B cell (primary cell): ENCODE results near the gene WDFY4. TPM values are rescaled to one million over a fixed set of nuclear protein-coding genes. Genes with fewer than 3 reads are reported as not detected.
"Not testable (repeated sequence)": the region's sequence is repeated elsewhere in the genome, so short reads cannot be mapped to it uniquely, and the experiment has no call there.

Experiments
- ATAC-seq: fragments of 200-7000 bp; cut with Tn5 transposase; one replicate; pipeline ENCODE4 v1.10.0; 2021; ENCODE audit warnings: low read depth, mild to moderate bottlenecking, moderate number of reproducible peaks, moderate library complexity
- CTCF ChIA-PET: fragments of 350-600 bp; sonication (Branson Sonifier 250); formaldehyde crosslinking; loops from one replicate; lab custom pipeline; 2021; ENCODE audit warnings: antibody characterized with exemption, inconsistent platforms; lab: Charles Lee
- POLR2A ChIA-PET: fragments of 350-600 bp; sonication (Branson Sonifier 250); formaldehyde crosslinking; loops from one replicate; lab custom pipeline; 2021; ENCODE audit warnings: antibody characterized with exemption; lab: Charles Lee
- DNase-seq: peaks from one replicate; pipeline ENCODE4 v3.0.0; 2013
- H2AFZ ChIP-seq: 2 replicates; pipeline ENCODE4 v1.6.1; 2012; ENCODE audit warnings: mild to moderate bottlenecking, low read depth, low read length; ENCODE audit not compliant: insufficient read depth, poor library complexity, severe bottlenecking
- H3K27ac ChIP-seq, 2 donors: 1 replicate in 1 of 2; 2 replicates in 1 of 2; pipeline ENCODE4 v1.5.1; 2012 to 2013; ENCODE audit warnings: low read length in 2 of 2, mild to moderate bottlenecking in 2 of 2, moderate library complexity in 1 of 2
- H3K27me3 ChIP-seq, 4 experiments: fragments of 200-600 bp in 1 of 4; sonication (generic) in 1 of 4; replicated peaks in 1 of 4; 1 replicate in 2 of 4; 2 replicates in 2 of 4; pipeline versions ENCODE4 v1.6.1 to v1.7.0; 2013 to 2016; ENCODE audit warnings: low read length in 3 of 4, mild to moderate bottlenecking in 2 of 4, mixed read lengths in 1 of 4, moderate library complexity in 1 of 4; ENCODE audit not compliant: insufficient read depth in 4 of 4, control insufficient read depth in 3 of 4; ENCODE audit errors: control extremely low read depth in 1 of 4
- H3K36me3 ChIP-seq, 2 experiments: replicated peaks in 1 of 2; 1 replicate in 1 of 2; 2 replicates in 1 of 2; pipeline versions ENCODE4 v1.6.1 to v1.7.1; 2013; ENCODE audit warnings: low read length in 1 of 2; ENCODE audit not compliant: insufficient read depth in 2 of 2, control insufficient read depth in 1 of 2; ENCODE audit errors: control extremely low read depth in 1 of 2, extremely low read depth in 1 of 2
- H3K4me1 ChIP-seq, 2 donors: fragments of 200-600 bp in 1 of 2; sonication (generic) in 1 of 2; 1 replicate in 1 of 2; 2 replicates in 1 of 2; pipeline versions ENCODE4 v1.5.1 to v1.6.1; 2013 to 2017; ENCODE audit warnings: low read length in 2 of 2; ENCODE audit not compliant: control insufficient read depth in 2 of 2, insufficient read depth in 2 of 2
- H3K4me2 ChIP-seq: replicated peaks from 2 replicates; pipeline ENCODE3; 2012; ENCODE audit warnings: mild to moderate bottlenecking, low read depth, low read length; ENCODE audit not compliant: poor library complexity, severe bottlenecking
- H3K4me3 ChIP-seq, 5 experiments: fragments of 200-600 bp in 1 of 5; sonication (generic) in 1 of 5; 1 replicate in 3 of 5; 2 replicates in 2 of 5; pipeline versions ENCODE4 v1.5.1 to v1.7.0; 2011 to 2016; ENCODE audit warnings: low read length in 4 of 5, mild to moderate bottlenecking in 4 of 5, low read depth in 2 of 5, control low read depth in 1 of 5, moderate library complexity in 1 of 5; ENCODE audit not compliant: insufficient read depth in 1 of 5; ENCODE audit errors: control extremely low read depth in 1 of 5, extremely low read depth in 1 of 5
- H3K79me2 ChIP-seq: fragments of 200-600 bp; sonication (generic); one replicate; pipeline ENCODE4 v1.6.0; 2016; ENCODE audit warnings: low read length; ENCODE audit not compliant: control insufficient read depth, insufficient read depth
- H3K9ac ChIP-seq: fragments of 200-600 bp; sonication (generic); 2 replicates; pipeline ENCODE4 v1.6.1; 2017; ENCODE audit warnings: mild to moderate bottlenecking, low read length, moderate library complexity
- H3K9me3 ChIP-seq, 3 donors: one replicate each; pipeline versions ENCODE4 v1.6.1 to v1.7.1; 2013; ENCODE audit warnings: low read length in 2 of 3; ENCODE audit not compliant: control insufficient read depth in 2 of 3, insufficient read depth in 1 of 3; ENCODE audit errors: control extremely low read depth in 1 of 3
- H4K20me1 ChIP-seq: 2 replicates; pipeline ENCODE4 v1.6.0; 2012; ENCODE audit warnings: mild to moderate bottlenecking, low read length; ENCODE audit not compliant: insufficient read depth, control insufficient read depth, poor library complexity, severe bottlenecking
- H3K27ac Mint-ChIP-seq: one replicate; pipeline ENCODE4 v1.8.0; 2021; ENCODE audit warnings: mixed read lengths
- H3K27me3 Mint-ChIP-seq: one replicate; pipeline ENCODE4 v1.8.0; 2021; ENCODE audit warnings: mixed read lengths
- H3K4me1 Mint-ChIP-seq: one replicate; pipeline ENCODE4 v1.8.0; 2021; ENCODE audit warnings: mixed read lengths
- H3K4me3 Mint-ChIP-seq: one replicate; pipeline ENCODE4 v1.8.0; 2021; ENCODE audit warnings: mixed read lengths
- H3K9me3 Mint-ChIP-seq: one replicate; pipeline ENCODE4 v1.8.0; 2022; ENCODE audit warnings: mixed read lengths; ENCODE audit not compliant: insufficient read depth
- CTCF ChIP-seq: fragments of 200-600 bp; IDR thresholded peaks from one replicate; pipeline ENCODE4 v1.8.0; 2022; ENCODE audit warnings: antibody characterized with exemption, mild to moderate bottlenecking
- EZH2 ChIP-seq: IDR thresholded peaks from 2 replicates; pipeline ENCODE4 v1.6.1; 2012; ENCODE audit warnings: borderline replicate concordance, low read depth, mild to moderate bottlenecking, moderate library complexity, low read length; ENCODE audit not compliant: insufficient read depth, poor library complexity, severe bottlenecking
- WGBS: methylation state at CpG from one replicate; pipeline ENCODE4 v1.1.5; 2013; ENCODE audit warnings: missing lambda C conversion rate; ENCODE audit not compliant: insufficient coverage; 5-methylcytosine and 5-hydroxymethylcytosine counted together
- intact Hi-C: fragments of 100-400 bp; cut with micrococcal nuclease; formaldehyde crosslinking; loops from one replicate; pipeline ENCODE4 v1.10.0; 2022
- polyA plus RNA-seq: library from polyadenylated mRNA; depleted of rRNA; stranded (reverse); fragments of >200 nt; gene quantifications from 2 replicates; pipeline ENCODE4 v1.2.3, GENCODE V29; 2012
- total RNA-seq, 2 donors: library from RNA; stranded (reverse); fragments of 120-200 nt in 1 of 2; gene quantifications; 1 replicate in 1 of 2; 2 replicates in 1 of 2; pipeline versions ENCODE4 v1.2.3 to v1.2.4, GENCODE V29; 2013 to 2022

The WDFY4 gene
- total and polyA plus RNA-seq, 2 donors (not counting 1 experiment from before 2014, with no cell fraction given), result 262 to 560 TPM

GRCh38 chr10:48640326-48640725 lies 44.3 kb upstream of the WDFY4 start:
- intact Hi-C loops, result no loop called here
- Histone ChIP-seq H3K4me1 (peaks cover 15 to 17% of the 10 kb centered on the region in 2 donors), H3K4me3 (no peak overlapping the region), H3K27me3 (peaks cover 0 to 24% (median 13%) of the 10 kb centered on the region in 4 experiments), H3K9me3 (peaks cover 2 to 10% (median 8%) of the 10 kb centered on the region in 3 donors), H3K36me3 (no peaks in the 10 kb centered on the region), H3K9ac (no peak overlapping the region), H3K27ac (no peak overlapping the region), H3K79me2 (no peaks in the 10 kb centered on the region), H4K20me1 (peaks cover 5% of the 10 kb centered on the region), H2AFZ (no peak overlapping the region), H3K4me2 (no peak overlapping the region)
- ATAC-seq (no peak), DNase-seq (no peak)
- ChIA-PET CTCF (interaction anchor here (1.0 to 10.3 kb wide), 4 partner anchors 17 to 88 kb away, joined by 3 to 100 read pairs (median 8); no protein-coding TSS in a partner anchor), POLR2A (no interaction called here)
- TF ChIP-seq CTCF (no peak), EZH2 (no peak)
- Mint-ChIP-seq H3K27me3 (peaks cover 30% of the 10 kb centered on the region), H3K9me3 (peaks cover 3% of the 10 kb centered on the region), H3K27ac (no peak overlapping the region), H3K4me1 (peaks cover 21% of the 10 kb centered on the region), H3K4me3 (no peak overlapping the region)
- no CpG with 5 or more reads among the region's 1 CpG for WGBS

- H3K9me3 ChIP-seq, POLR2A ChIA-PET, H3K79me2 ChIP-seq, H3K9me3 Mint-ChIP-seq, H3K27ac ChIP-seq, H3K4me2 ChIP-seq, H3K4me1 ChIP-seq, ATAC-seq, intact Hi-C loops, H3K9ac ChIP-seq, DNase-seq, H3K36me3 ChIP-seq, H3K27ac Mint-ChIP-seq, H3K4me3 ChIP-seq, H3K4me3 Mint-ChIP-seq, H2AFZ ChIP-seq, H4K20me1 ChIP-seq: not testable (repeated sequence)
- WGBS, result no CpG with 5 or more reads among the region's 4 CpGs
- Mint-ChIP-seq H3K4me1 (peaks cover 15% of the 10 kb centered on the region), H3K27me3 (peaks cover 26% of the 10 kb centered on the region)
- CTCF ChIA-PET, result interaction anchor here (1.0 to 10.3 kb wide), 2 partner anchors 16 to 89 kb away, joined by 3 to 100 read pairs; no protein-coding TSS in a partner anchor
- peaks cover 0 to 15% (median 6%) of the 10 kb centered on the region in 4 experiments for H3K27me3 ChIP-seq
These were observed 43.5 kb upstream of the WDFY4 start for GRCh38 chr10:48641099-48641690.
